ENCODE data around the gene COPG2.

DNA sequence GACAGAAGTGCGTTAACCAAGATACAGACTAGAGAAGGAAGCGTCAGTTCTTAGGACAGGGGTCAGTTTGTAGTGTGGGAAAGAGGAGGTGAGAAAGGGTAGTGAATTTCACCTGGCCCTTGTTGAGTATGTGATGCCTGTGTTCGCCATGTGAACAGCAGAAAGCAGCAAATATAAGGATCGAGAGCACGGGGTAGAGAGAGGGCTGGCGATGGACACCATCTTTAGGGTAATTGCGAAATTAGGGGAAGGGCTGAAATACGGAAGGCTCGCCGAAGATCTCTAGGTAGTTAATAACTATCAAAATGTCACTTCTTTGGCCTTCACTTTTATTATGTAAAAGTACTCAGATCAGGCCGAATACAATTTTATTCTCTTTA is 182.8 kb downstream of the COPG2 start:
- TF ChIP-seq, protein P1, sequence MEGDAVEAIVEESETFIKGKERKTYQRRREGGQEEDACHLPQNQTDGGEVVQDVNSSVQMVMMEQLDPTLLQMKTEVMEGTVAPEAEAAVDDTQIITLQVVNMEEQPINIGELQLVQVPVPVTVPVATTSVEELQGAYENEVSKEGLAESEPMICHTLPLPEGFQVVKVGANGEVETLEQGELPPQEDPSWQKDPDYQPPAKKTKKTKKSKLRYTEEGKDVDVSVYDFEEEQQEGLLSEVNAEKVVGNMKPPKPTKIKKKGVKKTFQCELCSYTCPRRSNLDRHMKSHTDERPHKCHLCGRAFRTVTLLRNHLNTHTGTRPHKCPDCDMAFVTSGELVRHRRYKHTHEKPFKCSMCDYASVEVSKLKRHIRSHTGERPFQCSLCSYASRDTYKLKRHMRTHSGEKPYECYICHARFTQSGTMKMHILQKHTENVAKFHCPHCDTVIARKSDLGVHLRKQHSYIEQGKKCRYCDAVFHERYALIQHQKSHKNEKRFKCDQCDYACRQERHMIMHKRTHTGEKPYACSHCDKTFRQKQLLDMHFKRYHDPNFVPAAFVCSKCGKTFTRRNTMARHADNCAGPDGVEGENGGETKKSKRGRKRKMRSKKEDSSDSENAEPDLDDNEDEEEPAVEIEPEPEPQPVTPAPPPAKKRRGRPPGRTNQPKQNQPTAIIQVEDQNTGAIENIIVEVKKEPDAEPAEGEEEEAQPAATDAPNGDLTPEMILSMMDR (conservative IDR thresholded peaks at IDR 0.05; ENCODE audit: low read length), result no peak
- no peak for TF ChIP-seq EZH2phosphoT487 (IDR thresholded peaks at IDR 0.05; ENCODE audit: borderline replicate concordance, low read depth, low read length)

Measured in OCI-LY7 (cell line).